ENCODE results near the gene YIPF1.
"Not testable (repeated sequence)": the region's sequence is repeated elsewhere in the genome, so short reads cannot be mapped to it uniquely, and the experiment has no call there.

YIPF1 gene

DNA sequence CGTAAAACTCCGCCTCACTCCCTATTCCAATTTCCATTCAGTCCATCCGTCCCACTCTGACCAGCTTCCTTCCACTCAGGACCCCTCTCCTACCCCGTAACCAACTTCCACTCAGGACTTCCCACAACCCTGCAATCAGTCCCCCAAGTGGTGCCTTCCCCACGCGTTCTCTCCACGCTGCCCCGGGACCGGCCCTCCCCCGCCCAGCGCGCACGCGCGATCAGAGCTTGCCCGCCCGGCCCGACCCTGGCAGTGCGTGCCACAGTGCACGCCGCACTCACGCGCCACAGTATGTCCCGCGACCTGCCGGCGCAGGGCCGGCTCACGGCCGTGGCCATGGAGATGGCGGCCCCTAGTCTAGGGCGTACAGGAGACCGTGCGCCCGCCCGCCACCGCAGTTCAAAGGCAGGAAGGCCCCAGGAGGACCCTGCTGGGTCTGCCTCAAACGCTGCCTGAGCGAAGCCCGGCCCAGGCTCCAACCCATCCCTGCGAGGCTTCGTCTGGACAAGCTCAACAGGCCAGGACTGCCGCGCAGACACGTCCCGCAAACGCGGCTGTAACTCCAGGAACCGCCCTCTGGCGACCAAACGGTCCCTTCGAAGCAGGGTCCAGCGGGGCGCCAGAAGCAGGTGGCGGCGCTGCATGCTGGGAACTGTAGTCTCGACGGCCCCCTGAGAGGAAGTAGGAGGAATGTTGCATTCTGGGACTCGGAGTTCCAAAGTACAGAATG, 51.5 kb downstream of the YIPF1 start, which contains the start of gene NDC1:
NDC1 (minus strand) TSS at position 373 of the 730 bp plus-strand sequence; CDS start at position 338, 35 bp downstream.
- peak; percentile 90 for DNase-seq (ENCODE audit: low spot score)

DNA sequence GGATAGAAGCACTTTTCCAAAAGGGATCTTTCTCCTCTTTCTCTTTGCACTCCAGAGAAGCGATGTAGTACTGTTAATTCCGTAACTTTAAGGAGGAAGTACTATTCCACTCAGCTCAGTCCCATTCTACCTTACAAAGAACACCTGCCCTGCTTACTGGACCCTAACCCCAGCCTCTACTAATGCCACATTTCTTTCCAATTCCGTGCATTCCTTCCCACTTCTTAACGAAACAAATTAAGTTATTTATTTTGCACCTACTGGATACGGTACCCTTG, 52.0 kb downstream of the YIPF1 start:
- DNase-seq (ENCODE audit: low spot score), result no peak

DNA sequence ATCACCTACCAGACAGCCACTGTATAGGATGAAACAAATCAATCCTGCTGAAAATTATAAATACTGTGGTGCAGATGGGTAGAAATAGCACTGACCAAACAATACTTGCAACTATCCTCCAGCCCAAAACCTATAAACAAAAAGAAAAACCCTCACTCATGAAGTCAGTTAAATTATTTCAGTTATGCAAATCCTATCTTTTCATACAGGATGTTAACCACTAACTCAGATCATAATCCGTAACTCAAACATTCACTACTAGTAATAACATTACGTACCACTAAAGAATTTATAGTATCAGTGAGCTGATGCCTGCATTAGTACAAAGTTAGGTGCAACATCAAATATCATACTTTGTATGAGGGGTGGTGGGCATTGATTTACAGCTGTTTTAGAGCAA, 54.1 kb downstream of the YIPF1 start:
- DNase-seq (ENCODE audit: low spot score), result no peak

DNA sequence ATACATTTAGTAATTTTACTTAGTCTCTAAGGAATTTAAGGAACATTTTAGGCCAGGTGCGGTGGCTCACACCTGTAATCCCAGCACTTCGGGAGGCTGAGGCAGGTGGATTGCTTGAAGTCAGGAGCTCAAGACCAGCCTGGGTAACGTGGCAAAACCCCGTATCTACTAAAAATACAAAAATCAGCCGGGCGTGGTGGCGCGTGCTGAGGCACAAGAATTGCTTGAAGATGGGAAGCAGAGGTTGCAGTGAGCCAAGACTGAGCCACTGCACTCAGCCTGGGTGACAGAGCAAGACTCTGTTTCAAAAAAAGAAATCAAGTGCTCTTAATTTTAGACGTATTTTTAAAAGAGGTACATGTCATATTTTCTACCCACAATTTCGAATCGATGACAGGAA, 54.8 kb downstream of the YIPF1 start:
- no peak for DNase-seq (ENCODE audit: low spot score)

GRCh38 chr1:53833393-53833792, 56.2 kb downstream of the YIPF1 start:
- DNase-seq (ENCODE audit: low spot score), result no peak

GRCh38 chr1:53826367-53826766, 63.2 kb downstream of the YIPF1 start:
- DNase-seq (ENCODE audit: low spot score), result no peak

GRCh38 chr1:53825306-53825705, 64.3 kb downstream of the YIPF1 start:
- DNase-seq (ENCODE audit: low spot score), result no peak

DNA sequence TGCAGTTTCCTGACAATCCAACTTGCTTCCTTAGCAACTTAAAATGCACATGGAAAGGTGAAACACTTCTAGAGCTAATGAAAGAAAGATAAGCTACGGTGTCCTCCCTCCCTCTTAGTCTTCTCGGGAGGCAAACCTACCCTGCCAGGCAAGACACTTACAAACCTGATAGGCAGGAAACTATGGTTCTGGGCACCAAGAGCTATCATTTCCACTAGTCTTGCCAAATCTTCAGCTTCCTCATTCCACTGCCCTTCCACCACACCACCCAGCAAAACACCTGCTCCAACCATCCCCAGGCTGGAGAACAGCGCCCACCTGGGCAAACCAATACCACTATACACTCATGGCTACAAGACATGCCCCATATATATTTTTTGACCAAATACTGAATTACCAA, 66.7 kb downstream of the YIPF1 start:
- DNase-seq (ENCODE audit: low spot score), result no peak

GRCh38 chr1:53821380-53821779, 68.2 kb downstream of the YIPF1 start:
- DNase-seq (ENCODE audit: low spot score), result no peak

GRCh38 chr1:53819387-53819786, 70.2 kb downstream of the YIPF1 start:
- no peak for DNase-seq (ENCODE audit: low spot score)

DNA sequence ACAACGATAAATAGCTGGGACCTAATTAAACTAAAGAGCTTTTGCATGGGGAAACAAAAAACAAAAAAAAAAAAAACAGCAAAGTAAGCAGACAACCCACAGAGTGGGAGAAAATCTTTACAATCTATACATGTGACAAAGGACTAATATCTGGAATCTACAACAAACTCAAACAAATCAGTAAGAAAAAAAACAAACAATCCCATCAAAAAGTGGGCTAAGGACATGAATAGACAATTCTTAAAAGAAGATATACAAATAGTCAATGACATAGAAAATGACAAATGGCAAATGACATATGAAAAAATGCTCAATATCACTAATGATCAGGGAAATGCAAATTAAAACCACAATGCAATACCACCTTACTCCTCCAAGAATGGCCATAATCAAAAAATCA, 73.0 kb downstream of the YIPF1 start:
- DNase-seq (ENCODE audit: low spot score), result not testable (repeated sequence)

- not testable (repeated sequence) for DNase-seq (ENCODE audit: low spot score)
Observed at GRCh38 chr1:53815484-53815883, 74.1 kb downstream of the YIPF1 start.

- DNase-seq (ENCODE audit: low spot score), result no peak
Observed at GRCh38 chr1:53811414-53811851, 78.2 kb downstream of the YIPF1 start.

GRCh38 chr1:53810497-53810896, 79.1 kb downstream of the YIPF1 start:
- no peak for DNase-seq (ENCODE audit: low spot score)

- no peak for DNase-seq (ENCODE audit: low spot score)
Observed at GRCh38 chr1:53810007-53810406, 79.6 kb downstream of the YIPF1 start.

DNA sequence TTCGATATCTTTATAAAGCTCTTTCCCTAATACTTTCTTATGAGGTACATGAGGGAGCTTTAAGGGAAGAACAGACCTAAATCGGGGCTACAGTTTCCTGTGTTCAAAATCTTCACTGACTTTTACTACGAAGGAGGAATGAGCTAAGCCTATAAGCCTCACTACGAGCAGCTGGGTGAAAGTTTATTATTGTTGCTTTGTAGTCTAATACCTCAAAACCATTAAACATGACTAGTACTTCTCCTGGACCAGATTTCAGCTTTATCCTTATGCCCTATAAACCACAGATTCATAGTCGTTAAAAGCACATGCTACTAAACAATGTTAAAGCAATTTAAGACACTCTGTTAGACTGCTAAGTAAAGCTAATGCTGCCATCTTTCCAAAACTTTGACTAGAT, 81.7 kb downstream of the YIPF1 start:
- DNase-seq (ENCODE audit: low spot score), result no peak

GRCh38 chr1:53804791-53805505, 84.6 kb downstream of the YIPF1 start:
- DNase-seq (ENCODE audit: low spot score), result no peak

GRCh38 chr1:53804181-53804580, 85.4 kb downstream of the YIPF1 start:
- no peak for DNase-seq (ENCODE audit: low spot score)

Data from D341Med (cell line).